ENCODE results near the gene FREY1. TPM values are rescaled to one million over a fixed set of nuclear protein-coding genes. Genes with fewer than 3 reads are reported as not detected.

Gene FREY1
- total and polyA plus RNA-seq, 2 of the 4 experiments (the other 2 are of a cell fraction): 0.21 TPM; not detected in 1

DNA sequence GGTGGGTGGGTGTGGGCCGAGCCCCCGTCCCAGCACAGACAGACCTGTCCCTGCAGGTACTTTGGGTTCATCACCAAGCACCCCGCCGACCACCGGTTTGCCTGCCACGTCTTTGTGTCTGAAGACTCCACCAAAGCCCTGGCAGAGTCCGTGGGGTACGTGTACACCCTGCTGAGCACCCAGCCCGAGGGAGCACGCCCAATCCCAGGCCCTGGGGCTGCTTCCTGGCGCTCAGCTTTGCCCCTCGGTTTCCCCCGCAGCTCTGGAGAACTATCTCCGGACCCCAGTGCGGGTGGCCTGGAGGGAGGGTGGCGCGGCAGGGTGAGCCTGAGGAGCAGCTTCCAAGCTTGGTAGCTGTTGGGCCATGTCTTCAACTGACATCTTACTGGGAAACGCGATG, 2.0 kb downstream of the FREY1 start:
- Histone ChIP-seq H2BK120ac (ENCODE audit: low read depth, low read length) (no peak overlapping the region), H3K79me1 (ENCODE audit: low read depth in 1 of 2, low read length in 2 of 2) (peaks cover 0 to 4% of the 10 kb centered on the region in 2 experiments; a peak in 1 of 4 replicates), H2AK5ac (ENCODE audit: low read depth, low read length) (no peak overlapping the region), H2BK5ac (ENCODE audit: low read depth, low read length, poor library complexity, severe bottlenecking) (no peak overlapping the region), H3K14ac (replicated peaks; ENCODE audit: low read depth, low read length) (no peak overlapping the region), H3K4me2 (ENCODE audit: low read depth, low read length) (no peak overlapping the region), H3K23ac (ENCODE audit: low read depth, low read length) (no peak overlapping the region), H2AFZ (replicated peaks; ENCODE audit: low read length, poor library complexity) (no peak overlapping the region), H3K4ac (ENCODE audit: low read depth, low read length) (no peak overlapping the region), H3K27ac (ENCODE audit: insufficient read depth, low read length) (no peak overlapping the region), H3K27me3 (ENCODE audit: control insufficient read depth, insufficient read depth, low read length) (no peaks in the 10 kb centered on the region), H2BK20ac (ENCODE audit: low read depth, low read length) (no peak overlapping the region), H3K9me1 (ENCODE audit: insufficient read depth, low read length) (no peaks in the 10 kb centered on the region), H3K18ac (ENCODE audit: low read depth, low read length) (no peak overlapping the region), H2AK9ac (replicated peaks; ENCODE audit: low read depth, low read length, poor library complexity) (no peak overlapping the region), H4K5ac (ENCODE audit: low read depth, low read length) (no peak overlapping the region), H3K56ac (ENCODE audit: extremely low read depth, insufficient read depth, low read length) (no peak overlapping the region), H3K4me3 (ENCODE audit: insufficient read depth, low read depth, low read length) (no peak overlapping the region), H3K9ac (ENCODE audit: low read depth, low read length) (no peak overlapping the region), H3K9me3 (ENCODE audit: control insufficient read depth, insufficient read depth, low read length) (no peaks in the 10 kb centered on the region), H4K91ac (ENCODE audit: insufficient read depth, low read depth, low read length) (no peak overlapping the region), H2BK15ac (ENCODE audit: low read depth, low read length) (no peak overlapping the region), H4K20me1 (ENCODE audit: insufficient read depth, low read length) (peaks cover 14% of the 10 kb centered on the region; the same call in 1 of the 2 replicates), H3K36me3 (ENCODE audit: control insufficient read depth, insufficient read depth, low read length) (peaks cover 19% of the 10 kb centered on the region), H3K4me1 (ENCODE audit: control insufficient read depth, insufficient read depth, low read length) (peaks cover 7% of the 10 kb centered on the region; the same call in 1 of the 2 replicates), H4K8ac (ENCODE audit: low read depth in 2 of 2, low read length in 2 of 2) (no peak overlapping the region)
- BruUV-seq (replicated peaks): no TSS peak
- TF ChIP-seq NFE2L2 (IDR thresholded peaks at IDR 0.05; ENCODE audit: low read depth, low read length) (no peak), MAZ (IDR thresholded peaks at IDR 0.05; ENCODE audit: borderline replicate concordance, low read depth, low read length) (no peak), MXI1 (IDR thresholded peaks at IDR 0.05; ENCODE audit: borderline replicate concordance, low read depth, low read length) (no peak), FOS (IDR thresholded peaks at IDR 0.05; ENCODE audit: low read depth, low read length) (no peak), RCOR1 (IDR thresholded peaks at IDR 0.05; ENCODE audit: insufficient replicate concordance, low read length) (no peak), BHLHE40 (IDR thresholded peaks at IDR 0.05; ENCODE audit: low read depth, low read length) (no peak), SMC3 (IDR thresholded peaks at IDR 0.05; ENCODE audit: low read depth, low read length) (no peak), POLR2A (IDR thresholded peaks at IDR 0.05; ENCODE audit: low read depth, low read length) (no peak), ELK1 (IDR thresholded peaks at IDR 0.05; ENCODE audit: borderline replicate concordance, low read depth, low read length) (no peak), MAFK (IDR thresholded peaks at IDR 0.05; ENCODE audit: low read depth, low read length) (no peak), CEBPB (IDR thresholded peaks at IDR 0.05; ENCODE audit: low read depth, low read length) (no peak), CHD1 (IDR thresholded peaks at IDR 0.05; ENCODE audit: low read depth, low read length) (no peak), RAD21 (IDR thresholded peaks at IDR 0.05; ENCODE audit: low read length) (no peak), RFX5 (IDR thresholded peaks at IDR 0.05; ENCODE audit: low read depth, low read length) (no peak)
- TF ChIP-seq, protein P1, sequence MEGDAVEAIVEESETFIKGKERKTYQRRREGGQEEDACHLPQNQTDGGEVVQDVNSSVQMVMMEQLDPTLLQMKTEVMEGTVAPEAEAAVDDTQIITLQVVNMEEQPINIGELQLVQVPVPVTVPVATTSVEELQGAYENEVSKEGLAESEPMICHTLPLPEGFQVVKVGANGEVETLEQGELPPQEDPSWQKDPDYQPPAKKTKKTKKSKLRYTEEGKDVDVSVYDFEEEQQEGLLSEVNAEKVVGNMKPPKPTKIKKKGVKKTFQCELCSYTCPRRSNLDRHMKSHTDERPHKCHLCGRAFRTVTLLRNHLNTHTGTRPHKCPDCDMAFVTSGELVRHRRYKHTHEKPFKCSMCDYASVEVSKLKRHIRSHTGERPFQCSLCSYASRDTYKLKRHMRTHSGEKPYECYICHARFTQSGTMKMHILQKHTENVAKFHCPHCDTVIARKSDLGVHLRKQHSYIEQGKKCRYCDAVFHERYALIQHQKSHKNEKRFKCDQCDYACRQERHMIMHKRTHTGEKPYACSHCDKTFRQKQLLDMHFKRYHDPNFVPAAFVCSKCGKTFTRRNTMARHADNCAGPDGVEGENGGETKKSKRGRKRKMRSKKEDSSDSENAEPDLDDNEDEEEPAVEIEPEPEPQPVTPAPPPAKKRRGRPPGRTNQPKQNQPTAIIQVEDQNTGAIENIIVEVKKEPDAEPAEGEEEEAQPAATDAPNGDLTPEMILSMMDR (conservative IDR thresholded peaks at IDR 0.05; ENCODE audit: low read depth, low read length): no peak
- TF ChIP-seq, protein P2, sequence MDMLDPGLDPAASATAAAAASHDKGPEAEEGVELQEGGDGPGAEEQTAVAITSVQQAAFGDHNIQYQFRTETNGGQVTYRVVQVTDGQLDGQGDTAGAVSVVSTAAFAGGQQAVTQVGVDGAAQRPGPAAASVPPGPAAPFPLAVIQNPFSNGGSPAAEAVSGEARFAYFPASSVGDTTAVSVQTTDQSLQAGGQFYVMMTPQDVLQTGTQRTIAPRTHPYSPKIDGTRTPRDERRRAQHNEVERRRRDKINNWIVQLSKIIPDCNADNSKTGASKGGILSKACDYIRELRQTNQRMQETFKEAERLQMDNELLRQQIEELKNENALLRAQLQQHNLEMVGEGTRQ (IDR thresholded peaks at IDR 0.05; ENCODE audit: low read depth, low read length): no peak
- intact Hi-C loops (cut with micrococcal nuclease) (no loop called here), dilution Hi-C loops (cut with HindIII; ENCODE audit: low sequenced_read_pairs, unreplicated experiment) (no loop called here), in situ Hi-C loops (cut with MboI; ENCODE audit: low sequenced_read_pairs) (no loop called here)
- CTCF ChIA-PET: no interaction called here
- POLR2A ChIA-PET (ENCODE audit: unreplicated experiment): no interaction called here
- no peak for DNase-seq
- ATAC-seq (ENCODE audit: low read depth): no peak
- WGBS, 2 experiments (ENCODE audit: extremely low coverage in 2 of 2, insufficient read length in 1 of 2): 93% methylated on average over 10 of the region's 19 CpGs; no CpG with 5 or more reads in 1 of the 2 experiments
